HG03196 (cell line): ENCODE measurements around the gene HNRNPM.

ENCODE experiments used
- ATAC-seq: cut with Tn5 transposase; IDR thresholded peaks from one replicate; pipeline ENCODE4 v1.9.1; 2021; ENCODE audit not compliant: unreplicated experiment

Gene HNRNPM

GRCh38 chr19:8484331-8484894 is 39.6 kb downstream of the HNRNPM start:
- ATAC-seq, result no peak

GRCh38 chr19:8485561-8486371 is 41.0 kb downstream of the HNRNPM start:
- no peak for ATAC-seq

- no peak for ATAC-seq
Observed at GRCh38 chr19:8486661-8487136, 41.9 kb downstream of the HNRNPM start.

- ATAC-seq, result no peak
Observed at GRCh38 chr19:8487137-8487851, 42.5 kb downstream of the HNRNPM start.

GRCh38 chr19:8488365-8488764 is 43.6 kb downstream of the HNRNPM start:
- no peak for ATAC-seq

- ATAC-seq, result no peak
Observed at GRCh38 chr19:8489561-8490394, 45.0 kb downstream of the HNRNPM start.

- ATAC-seq, result no peak
Observed at GRCh38 chr19:8490395-8490760, 45.6 kb downstream of the HNRNPM start.

- ATAC-seq, result no peak
Observed at GRCh38 chr19:8490873-8491272, 46.1 kb downstream of the HNRNPM start.

GRCh38 chr19:8491574-8491973 is 46.8 kb downstream of the HNRNPM start:
- ATAC-seq, result no peak

- ATAC-seq, result no peak
Observed at GRCh38 chr19:8494158-8494557, 49.4 kb downstream of the HNRNPM start.

- no peak for ATAC-seq
Observed at GRCh38 chr19:8498295-8498694, 53.5 kb downstream of the HNRNPM start.

- ATAC-seq, result no peak
Observed at GRCh38 chr19:8499048-8499833, 54.5 kb downstream of the HNRNPM start.

- ATAC-seq, result no peak
Observed at GRCh38 chr19:8500158-8500557, 55.4 kb downstream of the HNRNPM start.

- ATAC-seq, result no peak
Observed at GRCh38 chr19:8501516-8501915, 56.7 kb downstream of the HNRNPM start.

- no peak for ATAC-seq
Observed at GRCh38 chr19:8501981-8502380, 57.2 kb downstream of the HNRNPM start.

GRCh38 chr19:8503510-8503909 is 58.7 kb downstream of the HNRNPM start:
- no peak for ATAC-seq

- no peak for ATAC-seq
Observed at GRCh38 chr19:8504171-8504570, 59.4 kb downstream of the HNRNPM start.

GRCh38 chr19:8504919-8505318 is 60.1 kb downstream of the HNRNPM start:
- ATAC-seq, result no peak

- no peak for ATAC-seq
Observed at GRCh38 chr19:8505680-8506401, 61.1 kb downstream of the HNRNPM start.
